HEK293 (cell line): Measurements from ENCODE around the gene TXNRD2.

Experiments
- CTCF ChIA-PET: fragments of 350-600 bp; formaldehyde crosslinking; extraction: SDS; loops from one replicate; lab custom pipeline; 2021; ENCODE audit warnings: antibody characterized with exemption; lab: Yijun Ruan, JAX
- POLR2A ChIA-PET: fragments of 300-600 bp; formaldehyde crosslinking; extraction: SDS; loops from one replicate; lab custom pipeline; 2020; ENCODE audit warnings: antibody characterized with exemption, inconsistent platforms; lab: Yijun Ruan, JAX
- H3K27ac ChIP-seq: fragments of 200-500 bp; sonication (Bioruptor generic); 2 replicates; pipeline ENCODE4 v1.5.1; 2014; ENCODE audit warnings: low read depth, low read length, control low read depth, inconsistent platforms; ENCODE audit errors: extremely low read depth
- H3K36me3 ChIP-seq, 2 experiments: fragments of 200-500 bp in 1 of 2; sonication (Bioruptor generic) in 1 of 2; 1 replicate in 1 of 2; 2 replicates in 1 of 2; pipeline ENCODE4 v1.5.1; 2014 to 2017; ENCODE audit warnings: inconsistent platforms in 2 of 2, low read length in 2 of 2; ENCODE audit not compliant: control insufficient read depth in 2 of 2, insufficient read depth in 1 of 2
- H3K4me1 ChIP-seq: fragments of 200-500 bp; sonication (Bioruptor generic); 2 replicates; pipeline ENCODE4 v1.5.1; 2014; ENCODE audit warnings: mild to moderate bottlenecking, low read length, inconsistent platforms; ENCODE audit not compliant: control insufficient read depth, insufficient read depth
- H3K4me3 ChIP-seq: 2 replicates; pipeline ENCODE4 v1.5.1; 2011; ENCODE audit warnings: low read depth, mild to moderate bottlenecking, control low read depth, low read length, moderate library complexity
- H3K9me3 ChIP-seq: fragments of 200-500 bp; sonication (Bioruptor generic); 2 replicates; pipeline ENCODE4 v1.5.1; 2014; ENCODE audit warnings: low read depth, low read length, inconsistent platforms; ENCODE audit not compliant: control insufficient read depth, insufficient read depth
- GLIS1 ChIP-seq: fragments of 450-650 bp; formaldehyde crosslinking; IDR thresholded peaks from 2 replicates; pipeline ENCODE4 v1.5.1; 2016; ENCODE audit warnings: missing biosample characterization, missing genetic modification characterization
- HOXA7 ChIP-seq: sonication (generic); formaldehyde crosslinking; IDR thresholded peaks from 2 replicates; pipeline ENCODE4 v1.8.1; 2022; ENCODE audit warnings: missing genetic modification reagents, borderline replicate concordance
- HOXD13 ChIP-seq: sonication (generic); formaldehyde crosslinking; IDR thresholded peaks from 2 replicates; pipeline ENCODE4 v1.8.0; 2022; ENCODE audit warnings: missing genetic modification reagents, borderline replicate concordance
- SCRT1 ChIP-seq: fragments of 450-650 bp; formaldehyde crosslinking; IDR thresholded peaks from 2 replicates; pipeline ENCODE4 v1.5.1; 2016; ENCODE audit warnings: missing biosample characterization, missing genetic modification characterization, borderline replicate concordance
- SP3 ChIP-seq: fragments of 450-650 bp; formaldehyde crosslinking; IDR thresholded peaks from 2 replicates; pipeline ENCODE4 v1.5.1; 2016; ENCODE audit warnings: missing biosample characterization, missing genetic modification characterization
- SP7 ChIP-seq: fragments of 450-650 bp; formaldehyde crosslinking; IDR thresholded peaks from 2 replicates; pipeline ENCODE4 v1.5.1; 2016; ENCODE audit warnings: missing biosample characterization, missing genetic modification characterization
- TRIM28 ChIP-seq: IDR thresholded peaks from 2 replicates; pipeline ENCODE4 v1.6.1; 2011; ENCODE audit warnings: low read length, control low read depth, borderline replicate concordance
- ZEB2 ChIP-seq: fragments of 450-650 bp; formaldehyde crosslinking; IDR thresholded peaks from 2 replicates; pipeline ENCODE4 v1.5.1; 2016; ENCODE audit warnings: missing biosample characterization, missing genetic modification characterization
- ZIC2 ChIP-seq: fragments of 450-650 bp; formaldehyde crosslinking; IDR thresholded peaks from 2 replicates; pipeline ENCODE4 v1.5.1; 2016; ENCODE audit warnings: missing biosample characterization, missing genetic modification characterization
- ZNF121 ChIP-seq: fragments of 450-650 bp; formaldehyde crosslinking; IDR thresholded peaks from 2 replicates; pipeline ENCODE4 v1.5.1; 2016; ENCODE audit warnings: missing biosample characterization, missing genetic modification characterization
- ZNF138 ChIP-seq: fragments of 450-650 bp; formaldehyde crosslinking; IDR thresholded peaks from 2 replicates; pipeline ENCODE4 v1.5.1; 2016; ENCODE audit warnings: missing biosample characterization, missing genetic modification characterization, borderline replicate concordance
- ZNF146 ChIP-seq: fragments of 450-650 bp; formaldehyde crosslinking; IDR thresholded peaks from 2 replicates; pipeline ENCODE4 v1.5.1; 2016; ENCODE audit warnings: missing biosample characterization, missing genetic modification characterization
- ZNF223 ChIP-seq: fragments of 450-650 bp; formaldehyde crosslinking; IDR thresholded peaks from 2 replicates; pipeline ENCODE4 v1.5.1; 2016; ENCODE audit warnings: missing biosample characterization, missing genetic modification characterization
- ZNF23 ChIP-seq: fragments of 450-650 bp; formaldehyde crosslinking; IDR thresholded peaks from 2 replicates; pipeline ENCODE4 v1.5.1; 2016; ENCODE audit warnings: missing biosample characterization, missing genetic modification characterization, borderline replicate concordance
- ZNF311 ChIP-seq: fragments of 450-650 bp; formaldehyde crosslinking; IDR thresholded peaks from 2 replicates; pipeline ENCODE4 v1.5.1; 2017; ENCODE audit warnings: missing biosample characterization, missing genetic modification characterization, borderline replicate concordance
- ZNF335 ChIP-seq: fragments of 450-650 bp; formaldehyde crosslinking; conservative IDR thresholded peaks from 2 replicates; pipeline ENCODE4 v1.5.1; 2016; ENCODE audit warnings: missing biosample characterization, missing genetic modification characterization
- ZNF391 ChIP-seq: fragments of 450-650 bp; formaldehyde crosslinking; IDR thresholded peaks from 2 replicates; pipeline ENCODE4 v1.5.1; 2016; ENCODE audit warnings: low read depth, missing biosample characterization, missing genetic modification characterization, borderline replicate concordance
- ZNF768 ChIP-seq: fragments of 450-650 bp; formaldehyde crosslinking; IDR thresholded peaks from 2 replicates; pipeline ENCODE4 v1.5.1; 2018; ENCODE audit warnings: missing biosample characterization, mild to moderate bottlenecking, missing genetic modification characterization
- ZNF776 ChIP-seq: fragments of 450-650 bp; formaldehyde crosslinking; IDR thresholded peaks from 2 replicates; pipeline ENCODE4 v1.5.0; 2017; ENCODE audit warnings: missing biosample characterization, missing genetic modification characterization, borderline replicate concordance
- ZSCAN4 ChIP-seq: fragments of 450-650 bp; formaldehyde crosslinking; IDR thresholded peaks from 2 replicates; pipeline ENCODE4 v1.5.1; 2017; ENCODE audit warnings: missing biosample characterization, missing genetic modification characterization
- TF ChIP-seq, protein P1 (sequence below): fragments of 450-650 bp; formaldehyde crosslinking; IDR thresholded peaks from 2 replicates; pipeline ENCODE4 v1.5.1; 2016; ENCODE audit warnings: missing biosample characterization, missing genetic modification characterization
- TF ChIP-seq, protein P2 (sequence below): fragments of 450-650 bp; formaldehyde crosslinking; IDR thresholded peaks from 2 replicates; pipeline ENCODE4 v1.5.1; 2016; ENCODE audit warnings: missing biosample characterization, missing genetic modification characterization
- TF ChIP-seq, protein P3 (sequence below): fragments of 450-650 bp; formaldehyde crosslinking; IDR thresholded peaks from 2 replicates; pipeline ENCODE4 v1.5.1; 2017; ENCODE audit warnings: missing biosample characterization, missing genetic modification characterization

The TXNRD2 gene

GRCh38 chr22:19990609-19991394 lies 49.2 kb upstream of the TXNRD2 start (continued):
- TF ChIP-seq, protein P1, sequence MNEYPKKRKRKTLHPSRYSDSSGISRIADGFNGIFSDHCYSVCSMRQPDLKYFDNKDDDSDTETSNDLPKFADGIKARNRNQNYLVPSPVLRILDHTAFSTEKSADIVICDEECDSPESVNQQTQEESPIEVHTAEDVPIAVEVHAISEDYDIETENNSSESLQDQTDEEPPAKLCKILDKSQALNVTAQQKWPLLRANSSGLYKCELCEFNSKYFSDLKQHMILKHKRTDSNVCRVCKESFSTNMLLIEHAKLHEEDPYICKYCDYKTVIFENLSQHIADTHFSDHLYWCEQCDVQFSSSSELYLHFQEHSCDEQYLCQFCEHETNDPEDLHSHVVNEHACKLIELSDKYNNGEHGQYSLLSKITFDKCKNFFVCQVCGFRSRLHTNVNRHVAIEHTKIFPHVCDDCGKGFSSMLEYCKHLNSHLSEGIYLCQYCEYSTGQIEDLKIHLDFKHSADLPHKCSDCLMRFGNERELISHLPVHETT (tag by site-specific recombination): no peak
- TF ChIP-seq TRIM28: no peak
- no peak for TF ChIP-seq HOXA7 (CRISPR knock-in tag)
- no peak for TF ChIP-seq ZNF223 (tag by site-specific recombination)

DNA sequence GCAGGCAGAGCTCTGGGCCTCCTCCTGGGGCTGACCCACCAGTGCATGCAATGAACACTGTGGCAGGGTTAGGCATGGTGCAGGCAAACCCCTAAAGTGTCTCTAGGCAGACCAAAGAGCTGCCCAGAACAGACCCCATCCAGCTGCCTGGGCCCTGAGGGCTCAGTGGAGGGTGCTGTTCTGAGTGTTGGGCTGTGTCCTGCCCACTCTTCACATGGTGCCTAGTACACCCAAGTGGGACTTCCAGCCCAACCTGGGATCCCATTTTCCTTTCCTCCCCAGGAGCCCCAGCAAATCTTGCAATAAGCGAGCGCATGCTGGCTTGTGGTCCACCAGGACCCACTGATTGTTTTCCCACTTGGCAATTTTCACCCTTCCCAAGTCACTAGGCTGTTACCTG lies 48.6 kb upstream of the TXNRD2 start:
- POLR2A ChIA-PET: no interaction called here
- CTCF ChIA-PET: interaction anchor here (0.5 kb wide), 1 partner anchor 12 kb away, joined by 3 read pairs; no protein-coding TSS in a partner anchor
- no peaks in the 10 kb centered on the region for H3K36me3 ChIP-seq
- no peaks in the 10 kb centered on the region; the same call in 1 of the 2 replicates for H3K4me1 ChIP-seq
- TF ChIP-seq SP7: no peak
- no peak for TF ChIP-seq ZNF768
- TF ChIP-seq GLIS1 (tag by site-specific recombination): no peak
- no peak for TF ChIP-seq ZNF335 (tag by site-specific recombination)
- TF ChIP-seq, protein P2, sequence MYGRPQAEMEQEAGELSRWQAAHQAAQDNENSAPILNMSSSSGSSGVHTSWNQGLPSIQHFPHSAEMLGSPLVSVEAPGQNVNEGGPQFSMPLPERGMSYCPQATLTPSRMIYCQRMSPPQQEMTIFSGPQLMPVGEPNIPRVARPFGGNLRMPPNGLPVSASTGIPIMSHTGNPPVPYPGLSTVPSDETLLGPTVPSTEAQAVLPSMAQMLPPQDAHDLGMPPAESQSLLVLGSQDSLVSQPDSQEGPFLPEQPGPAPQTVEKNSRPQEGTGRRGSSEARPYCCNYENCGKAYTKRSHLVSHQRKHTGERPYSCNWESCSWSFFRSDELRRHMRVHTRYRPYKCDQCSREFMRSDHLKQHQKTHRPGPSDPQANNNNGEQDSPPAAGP (tag by site-specific recombination): no peak
- no peak overlapping the region for H3K4me3 ChIP-seq
- no peak overlapping the region for H3K27ac ChIP-seq
- H3K9me3 ChIP-seq: no peaks in the 10 kb centered on the region

- H3K27ac ChIP-seq: no peak overlapping the region
- H3K36me3 ChIP-seq: no peaks in the 10 kb centered on the region
- peaks cover 2% of the 10 kb centered on the region; the same call in 1 of the 2 replicates for H3K4me1 ChIP-seq
- ChIA-PET POLR2A (no interaction called here), CTCF (no interaction called here)
- H3K4me3 ChIP-seq: no peak overlapping the region
- TF ChIP-seq ZIC2 (tag by site-specific recombination) (peak; percentile 84), SCRT1 (tag by site-specific recombination) (no peak), GLIS1 (tag by site-specific recombination) (0 out of 2 replicates have a peak, but pooled peaks have one; percentile 30)
- no peaks in the 10 kb centered on the region for H3K9me3 ChIP-seq
Observed at GRCh38 chr22:19989725-19990067, 48.1 kb upstream of the TXNRD2 start.

DNA sequence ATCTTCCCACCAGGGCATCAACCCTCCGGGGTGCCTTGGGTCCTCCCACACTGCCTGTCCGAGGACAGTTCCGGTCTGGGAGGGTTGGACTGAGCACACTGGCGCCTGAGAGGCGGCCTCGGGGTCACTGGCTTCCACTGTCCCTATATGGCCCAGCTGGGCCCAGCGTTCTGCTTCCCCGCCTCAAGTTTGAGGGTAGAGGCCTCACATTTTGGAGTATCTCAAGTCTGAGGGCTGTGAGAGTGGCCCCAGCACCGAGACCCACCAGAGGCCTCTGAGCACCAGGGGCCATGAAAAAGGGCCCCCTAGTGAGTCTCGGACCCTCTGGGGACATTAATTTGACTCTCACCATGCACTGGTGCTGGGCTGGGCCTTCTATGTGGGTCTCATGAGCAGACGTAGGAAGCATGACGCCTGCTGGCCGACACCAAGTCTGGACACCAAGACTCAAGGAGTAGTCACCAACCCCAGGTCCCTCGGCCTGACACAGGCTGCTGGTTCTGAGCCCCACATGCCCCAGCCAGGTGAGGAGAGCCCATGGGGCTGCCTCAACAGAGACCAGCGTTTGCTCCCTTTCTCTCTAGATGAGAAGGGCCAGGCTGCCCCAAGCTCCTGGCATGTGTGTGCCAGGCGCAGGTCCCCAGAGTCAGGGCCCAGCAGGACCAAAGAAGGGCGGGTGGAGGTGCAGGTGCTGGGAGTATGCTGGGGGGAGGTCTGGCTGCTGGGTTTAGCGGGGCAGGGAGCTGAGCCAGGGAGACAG lies 47.5 kb upstream of the TXNRD2 start:
- no peaks in the 10 kb centered on the region for H3K9me3 ChIP-seq
- ChIA-PET POLR2A (interaction anchor here (1.0 kb wide), 1 partner anchor 26 kb away, joined by 5 read pairs; no protein-coding TSS in a partner anchor), CTCF (interaction anchor here (1.7 kb wide), 1 partner anchor 24 kb away, joined by 5 read pairs; no protein-coding TSS in a partner anchor)
- peaks cover 6% of the 10 kb centered on the region for H3K4me1 ChIP-seq
- H3K27ac ChIP-seq: no peak overlapping the region
- H3K4me3 ChIP-seq: no peak overlapping the region
- no peaks in the 10 kb centered on the region for H3K36me3 ChIP-seq
- TF ChIP-seq ZSCAN4 (tag by site-specific recombination) (no peak), ZEB2 (tag by site-specific recombination) (no peak), ZNF23 (tag by site-specific recombination) (no peak), ZNF311 (no peak), ZNF146 (tag by site-specific recombination) (no peak), ZNF391 (tag by site-specific recombination) (no peak), ZNF121 (no peak), ZNF776 (no peak), ZNF138 (tag by site-specific recombination) (no peak), SP3 (no peak), HOXD13 (no peak)
- TF ChIP-seq, protein P3, sequence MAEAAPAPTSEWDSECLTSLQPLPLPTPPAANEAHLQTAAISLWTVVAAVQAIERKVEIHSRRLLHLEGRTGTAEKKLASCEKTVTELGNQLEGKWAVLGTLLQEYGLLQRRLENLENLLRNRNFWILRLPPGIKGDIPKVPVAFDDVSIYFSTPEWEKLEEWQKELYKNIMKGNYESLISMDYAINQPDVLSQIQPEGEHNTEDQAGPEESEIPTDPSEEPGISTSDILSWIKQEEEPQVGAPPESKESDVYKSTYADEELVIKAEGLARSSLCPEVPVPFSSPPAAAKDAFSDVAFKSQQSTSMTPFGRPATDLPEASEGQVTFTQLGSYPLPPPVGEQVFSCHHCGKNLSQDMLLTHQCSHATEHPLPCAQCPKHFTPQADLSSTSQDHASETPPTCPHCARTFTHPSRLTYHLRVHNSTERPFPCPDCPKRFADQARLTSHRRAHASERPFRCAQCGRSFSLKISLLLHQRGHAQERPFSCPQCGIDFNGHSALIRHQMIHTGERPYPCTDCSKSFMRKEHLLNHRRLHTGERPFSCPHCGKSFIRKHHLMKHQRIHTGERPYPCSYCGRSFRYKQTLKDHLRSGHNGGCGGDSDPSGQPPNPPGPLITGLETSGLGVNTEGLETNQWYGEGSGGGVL (tag by site-specific recombination): no peak
